H9 (cell line): Measurements from ENCODE around the gene DCAF17. TPM values are rescaled to one million over a fixed set of nuclear protein-coding genes. Genes with fewer than 3 reads are reported as not detected.

Experiments used
- DNase-seq: peaks from one replicate; pipeline ENCODE4 v3.0.0-alpha.2; 2017
- H2AFZ ChIP-seq: one replicate; pipeline ENCODE4 v1.6.1; 2013; ENCODE audit warnings: mild to moderate bottlenecking, low read length, control low read depth, moderate library complexity
- H2AK5ac ChIP-seq: 2 replicates; pipeline ENCODE4 v1.6.1; 2013; ENCODE audit warnings: low read length, control low read depth, mixed read lengths; ENCODE audit not compliant: insufficient read length
- H2BK120ac ChIP-seq: one replicate; pipeline ENCODE4 v1.6.1; 2013; ENCODE audit warnings: low read depth, mild to moderate bottlenecking, low read length, control low read depth, inconsistent platforms; ENCODE audit not compliant: poor library complexity, severe bottlenecking
- H2BK12ac ChIP-seq: 2 replicates; pipeline ENCODE4 v1.6.1; 2013; ENCODE audit warnings: low read length, control low read depth, mixed read lengths, low read depth; ENCODE audit not compliant: insufficient read length
- H2BK15ac ChIP-seq: 2 replicates; pipeline ENCODE4 v1.6.1; 2013; ENCODE audit warnings: low read depth, low read length, control low read depth
- H2BK20ac ChIP-seq: one replicate; pipeline ENCODE4 v1.6.1; 2013; ENCODE audit warnings: low read depth, mild to moderate bottlenecking, low read length, control low read depth, inconsistent platforms; ENCODE audit not compliant: poor library complexity, severe bottlenecking
- H2BK5ac ChIP-seq: 2 replicates; pipeline ENCODE4 v1.6.1; 2013; ENCODE audit warnings: low read length, control low read depth, mixed read lengths; ENCODE audit not compliant: insufficient read length
- H3K14ac ChIP-seq: 2 replicates; pipeline ENCODE4 v1.6.1; 2013; ENCODE audit warnings: low read length, control low read depth; ENCODE audit not compliant: insufficient read depth
- H3K18ac ChIP-seq: 2 replicates; pipeline ENCODE4 v1.6.1; 2013; ENCODE audit warnings: low read depth, mild to moderate bottlenecking, mixed read lengths, low read length, control low read depth; ENCODE audit not compliant: insufficient read length
- H3K23ac ChIP-seq: 2 replicates; pipeline ENCODE4 v1.6.1; 2013; ENCODE audit warnings: low read length, control low read depth, mixed read lengths, low read depth; ENCODE audit not compliant: insufficient read length
- H3K23me2 ChIP-seq: 2 replicates; pipeline ENCODE4 v1.6.1; 2013; ENCODE audit warnings: low read depth, mild to moderate bottlenecking, mixed read lengths, low read length, control low read depth; ENCODE audit not compliant: insufficient read length, poor library complexity, severe bottlenecking
- H3K27ac ChIP-seq: 2 replicates; pipeline ENCODE4 v1.5.1; 2013; ENCODE audit warnings: low read length, control low read depth, mixed read lengths, low read depth; ENCODE audit not compliant: insufficient read length
- H3K27me3 ChIP-seq: 2 replicates; pipeline ENCODE4 v1.6.1; 2013; ENCODE audit warnings: low read length, control low read depth, inconsistent platforms; ENCODE audit not compliant: insufficient read depth
- H3K4ac ChIP-seq: 2 replicates; pipeline ENCODE4 v1.6.1; 2013; ENCODE audit warnings: low read depth, mild to moderate bottlenecking, control low read depth, inconsistent platforms, low read length, moderate library complexity
- H3K4me1 ChIP-seq: 2 replicates; pipeline ENCODE4 v1.6.1; 2013; ENCODE audit warnings: low read length, control low read depth, inconsistent platforms; ENCODE audit not compliant: insufficient read depth
- H3K4me2 ChIP-seq: 2 replicates; pipeline ENCODE4 v1.6.1; 2013; ENCODE audit warnings: low read length, control low read depth, mixed read lengths; ENCODE audit not compliant: insufficient read length, insufficient read depth
- H3K56ac ChIP-seq: 2 replicates; pipeline ENCODE4 v1.6.1; 2013; ENCODE audit warnings: low read depth, mild to moderate bottlenecking, mixed read lengths, low read length, control low read depth; ENCODE audit not compliant: insufficient read length
- H3K79me1 ChIP-seq: 2 replicates; pipeline ENCODE4 v1.6.1; 2013; ENCODE audit warnings: low read depth, mild to moderate bottlenecking, moderate library complexity, low read length, control low read depth, inconsistent platforms; ENCODE audit not compliant: insufficient read depth, poor library complexity, severe bottlenecking
- H3K79me2 ChIP-seq: 2 replicates; pipeline ENCODE4 v1.6.1; 2013; ENCODE audit warnings: low read length, control low read depth, inconsistent platforms; ENCODE audit not compliant: insufficient read depth
- H3K9ac ChIP-seq: 2 replicates; pipeline ENCODE4 v1.6.1; 2013; ENCODE audit warnings: low read length, control low read depth, mixed read lengths; ENCODE audit not compliant: insufficient read length; ENCODE audit errors: extremely low read depth
- H3K9me3 ChIP-seq: one replicate; pipeline ENCODE4 v1.6.1; 2013; ENCODE audit warnings: low read depth, low read length, inconsistent platforms; ENCODE audit not compliant: control insufficient read depth
- H3T11ph ChIP-seq: one replicate; pipeline ENCODE4 v1.6.1; 2013; ENCODE audit warnings: mild to moderate bottlenecking, low read length, control low read depth, inconsistent platforms
- H4K20me1 ChIP-seq: one replicate; pipeline ENCODE4 v1.6.1; 2013; ENCODE audit not compliant: control insufficient read depth, insufficient read length, insufficient read depth
- H4K5ac ChIP-seq: 2 replicates; pipeline ENCODE4 v1.6.1; 2013; ENCODE audit warnings: low read depth, mild to moderate bottlenecking, mixed read lengths, low read length, control low read depth; ENCODE audit not compliant: insufficient read length
- H4K8ac ChIP-seq: replicated peaks from 2 replicates; pipeline ENCODE4 v1.6.1; 2013; ENCODE audit warnings: low read length, control low read depth, mixed read lengths, low read depth; ENCODE audit not compliant: insufficient read length
- H4K91ac ChIP-seq: 2 replicates; pipeline ENCODE4 v1.6.1; 2013; ENCODE audit warnings: low read depth, mild to moderate bottlenecking, moderate library complexity, mixed read lengths, low read length, control low read depth; ENCODE audit not compliant: insufficient read length
- H3K27ac Mint-ChIP-seq, 3 experiments: 2 replicates in 2 of 3; 3 replicates in 1 of 3; pipeline ENCODE4 v1.8.0; 2020 to 2021; ENCODE audit warnings: mixed read lengths in 3 of 3, mild to moderate bottlenecking in 1 of 3, moderate library complexity in 1 of 3
- H3K27me3 Mint-ChIP-seq: 2 replicates; pipeline ENCODE4 v1.8.0; 2021; ENCODE audit warnings: low read depth, mild to moderate bottlenecking, moderate library complexity, mixed read lengths
- H3K36me3 Mint-ChIP-seq, 3 experiments: 2 replicates in 2 of 3; 3 replicates in 1 of 3; pipeline ENCODE4 v1.8.0; 2020 to 2021; ENCODE audit warnings: low read depth in 3 of 3, mixed read lengths in 3 of 3; ENCODE audit not compliant: insufficient read depth in 1 of 3
- H3K4me1 Mint-ChIP-seq, 2 experiments: 2 replicates each; pipeline ENCODE4 v1.8.0; 2020; ENCODE audit warnings: mixed read lengths in 2 of 2
- H3K4me3 Mint-ChIP-seq, 2 experiments: 2 replicates in 1 of 2; 3 replicates in 1 of 2; pipeline ENCODE4 v1.8.0; 2020 to 2021; ENCODE audit warnings: mild to moderate bottlenecking in 2 of 2, mixed read lengths in 2 of 2, moderate library complexity in 1 of 2
- H3K9me3 Mint-ChIP-seq, 2 experiments: 2 replicates in 1 of 2; 3 replicates in 1 of 2; pipeline ENCODE4 v1.8.0; 2020; ENCODE audit warnings: mild to moderate bottlenecking in 2 of 2, mixed read lengths in 2 of 2, moderate library complexity in 1 of 2
- WGBS: extraction: QIAGEN DNeasy Blood & Tissue Kit; methylation state at CpG from one replicate; pipeline ENCODE4 v1.1.7; 2013; ENCODE audit warnings: missing lambda C conversion rate, low lambda C conversion rate, mixed read lengths; ENCODE audit not compliant: insufficient read length; ENCODE audit errors: extremely low coverage; 5-methylcytosine and 5-hydroxymethylcytosine counted together
- total RNA-seq: library from RNA; stranded (reverse); gene quantifications from 2 replicates; pipeline ENCODE4 v1.2.1, GENCODE V29; 2021
- TF ChIP-seq, protein P1 (sequence below): fragments of 200-600 bp; sonication (generic); conservative IDR thresholded peaks from 3 replicates; pipeline ENCODE4 v1.8.0; 2021; ENCODE audit warnings: antibody characterized with exemption, mild to moderate bottlenecking

Gene DCAF17
- total RNA-seq, 1 experiment from 2014 or later = 28.1 TPM

DNA sequence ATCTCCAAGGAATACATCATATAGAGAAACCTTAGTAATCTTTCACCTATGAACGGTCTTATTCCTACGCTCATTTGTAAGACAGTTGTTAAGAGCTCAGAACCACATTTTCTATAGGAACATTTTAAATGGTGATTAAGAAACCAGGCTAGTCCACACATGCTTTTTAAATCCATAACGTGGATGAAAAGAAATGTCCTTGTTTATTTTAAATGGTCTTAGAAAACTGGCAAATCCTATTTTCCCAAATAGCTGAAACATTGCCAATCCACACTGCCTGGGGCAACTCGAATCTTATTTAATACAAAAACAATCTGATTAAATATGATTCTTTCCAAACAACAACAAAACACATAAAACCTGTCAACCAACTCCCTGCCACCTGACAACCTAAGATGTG is 23.9 kb upstream of the DCAF17 start:
- Histone ChIP-seq H4K20me1 (no peaks in the 10 kb centered on the region), H3K79me2 (peaks cover 4% of the 10 kb centered on the region; the same call in 1 of the 2 replicates), H2BK20ac (no peak overlapping the region), H3K79me1 (no peaks in the 10 kb centered on the region), H3K23ac (no peak overlapping the region), H4K5ac (no peak overlapping the region), H2AK5ac (no peak overlapping the region), H3K27me3 (no peaks in the 10 kb centered on the region), H3K27ac (no peak overlapping the region), H3K4ac (no peak overlapping the region), H3K9me3 (no peaks in the 10 kb centered on the region), H4K91ac (no peak overlapping the region), H3K14ac (no peak overlapping the region), H3K56ac (no peak overlapping the region), H3T11ph (no peak overlapping the region), H2BK12ac (no peak overlapping the region), H3K23me2 (no peaks in the 10 kb centered on the region), H3K4me2 (no peak overlapping the region), H2BK15ac (no peak overlapping the region), H2BK120ac (no peak overlapping the region), H3K9ac (no peak overlapping the region), H4K8ac (no peak overlapping the region), H2AFZ (no peak overlapping the region), H2BK5ac (no peak overlapping the region), H3K18ac (no peak overlapping the region), H3K4me1 (peaks cover 8% of the 10 kb centered on the region; the same call in 1 of the 2 replicates)
- Mint-ChIP-seq H3K4me1 (peaks cover 36 to 52% of the 10 kb centered on the region in 2 experiments), H3K27me3 (no peaks in the 10 kb centered on the region), H3K4me3 (no peak overlapping the region), H3K27ac (peak overlapping the region; percentile 47 to 82 (median 75); a peak in 6 of 7 replicates), H3K9me3 (no peaks in the 10 kb centered on the region), H3K36me3 (peaks cover 0 to 5% (median 2%) of the 10 kb centered on the region in 3 experiments; a peak in 2 of 7 replicates)
- WGBS = no CpG with 5 or more reads among the region's 4 CpGs
- TF ChIP-seq, protein P1, sequence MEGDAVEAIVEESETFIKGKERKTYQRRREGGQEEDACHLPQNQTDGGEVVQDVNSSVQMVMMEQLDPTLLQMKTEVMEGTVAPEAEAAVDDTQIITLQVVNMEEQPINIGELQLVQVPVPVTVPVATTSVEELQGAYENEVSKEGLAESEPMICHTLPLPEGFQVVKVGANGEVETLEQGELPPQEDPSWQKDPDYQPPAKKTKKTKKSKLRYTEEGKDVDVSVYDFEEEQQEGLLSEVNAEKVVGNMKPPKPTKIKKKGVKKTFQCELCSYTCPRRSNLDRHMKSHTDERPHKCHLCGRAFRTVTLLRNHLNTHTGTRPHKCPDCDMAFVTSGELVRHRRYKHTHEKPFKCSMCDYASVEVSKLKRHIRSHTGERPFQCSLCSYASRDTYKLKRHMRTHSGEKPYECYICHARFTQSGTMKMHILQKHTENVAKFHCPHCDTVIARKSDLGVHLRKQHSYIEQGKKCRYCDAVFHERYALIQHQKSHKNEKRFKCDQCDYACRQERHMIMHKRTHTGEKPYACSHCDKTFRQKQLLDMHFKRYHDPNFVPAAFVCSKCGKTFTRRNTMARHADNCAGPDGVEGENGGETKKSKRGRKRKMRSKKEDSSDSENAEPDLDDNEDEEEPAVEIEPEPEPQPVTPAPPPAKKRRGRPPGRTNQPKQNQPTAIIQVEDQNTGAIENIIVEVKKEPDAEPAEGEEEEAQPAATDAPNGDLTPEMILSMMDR = no peak
- DNase-seq = no peak
